Left ventricle myocardium inferior (tissue), 1 donor: ENCODE results near the gene ATP13A3. TPM values are rescaled to one million over a fixed set of nuclear protein-coding genes. Genes with fewer than 3 reads are reported as not detected.
A peak's percentile ranks its signal among the peaks of the same experiment; 100 is the strongest.
"Not testable (repeated sequence)": the region's sequence is repeated elsewhere in the genome, so short reads cannot be mapped to it uniquely, and the experiment has no call there.

Source experiments
- DNase-seq: peaks from one replicate; pipeline ENCODE4 v3.0.0-alpha.2; 2020
- H3K27ac ChIP-seq: fragments of 200-600 bp; replicated peaks from 2 replicates; pipeline ENCODE4 v1.8.0; 2021
- H3K27me3 ChIP-seq: fragments of 200-600 bp; 2 replicates; pipeline ENCODE4 v1.8.0; 2021; ENCODE audit warnings: low read depth
- H3K36me3 ChIP-seq: fragments of 200-600 bp; 2 replicates; pipeline ENCODE4 v1.8.0; 2021
- H3K4me1 ChIP-seq: fragments of 200-600 bp; 2 replicates; pipeline ENCODE4 v1.8.0; 2021
- H3K4me3 ChIP-seq: fragments of 200-600 bp; 2 replicates; pipeline ENCODE4 v1.8.0; 2021; ENCODE audit warnings: mild to moderate bottlenecking, moderate library complexity
- H3K9me3 ChIP-seq: fragments of 200-600 bp; replicated peaks from 2 replicates; pipeline ENCODE4 v1.8.0; 2021
- intact Hi-C: fragments of 100-400 bp; cut with micrococcal nuclease; formaldehyde crosslinking; loops from one replicate; pipeline ENCODE4 v1.11.0; 2022
- total RNA-seq: library from RNA; stranded (reverse); fragmentation: NEBNext Ultra II Directional; extraction: Animal tissue kit (Norgen Biotek cat#: 25700); gene quantifications from one replicate; pipeline ENCODE4 v1.2.1, GENCODE V29; 2021
- TF ChIP-seq, protein P1 (sequence below): fragments of 200-600 bp; IDR thresholded peaks from 2 replicates; pipeline ENCODE4 v1.8.0; 2021; ENCODE audit warnings: antibody characterized with exemption, mild to moderate bottlenecking, borderline replicate concordance
- donor health status: DM: no; HTN: yes; CAD: no; lungs with severe emphysema.

The ATP13A3 gene
- total RNA-seq, 1 donor from 2014 or later = 99.2 TPM

GRCh38 chr3:194497799-194498575 lies 11.2 kb upstream of the ATP13A3 start:
- Histone ChIP-seq H3K27ac (peak overlapping the region; percentile 22), H3K4me1 (peaks cover 32% of the 10 kb centered on the region), H3K27me3 (no peaks in the 10 kb centered on the region), H3K36me3 (no peaks in the 10 kb centered on the region), H3K9me3 (peaks cover 7% of the 10 kb centered on the region), H3K4me3 (no peak overlapping the region)
- intact Hi-C loops = no loop called here
- TF ChIP-seq, protein P1, sequence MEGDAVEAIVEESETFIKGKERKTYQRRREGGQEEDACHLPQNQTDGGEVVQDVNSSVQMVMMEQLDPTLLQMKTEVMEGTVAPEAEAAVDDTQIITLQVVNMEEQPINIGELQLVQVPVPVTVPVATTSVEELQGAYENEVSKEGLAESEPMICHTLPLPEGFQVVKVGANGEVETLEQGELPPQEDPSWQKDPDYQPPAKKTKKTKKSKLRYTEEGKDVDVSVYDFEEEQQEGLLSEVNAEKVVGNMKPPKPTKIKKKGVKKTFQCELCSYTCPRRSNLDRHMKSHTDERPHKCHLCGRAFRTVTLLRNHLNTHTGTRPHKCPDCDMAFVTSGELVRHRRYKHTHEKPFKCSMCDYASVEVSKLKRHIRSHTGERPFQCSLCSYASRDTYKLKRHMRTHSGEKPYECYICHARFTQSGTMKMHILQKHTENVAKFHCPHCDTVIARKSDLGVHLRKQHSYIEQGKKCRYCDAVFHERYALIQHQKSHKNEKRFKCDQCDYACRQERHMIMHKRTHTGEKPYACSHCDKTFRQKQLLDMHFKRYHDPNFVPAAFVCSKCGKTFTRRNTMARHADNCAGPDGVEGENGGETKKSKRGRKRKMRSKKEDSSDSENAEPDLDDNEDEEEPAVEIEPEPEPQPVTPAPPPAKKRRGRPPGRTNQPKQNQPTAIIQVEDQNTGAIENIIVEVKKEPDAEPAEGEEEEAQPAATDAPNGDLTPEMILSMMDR = no peak
- no peak for DNase-seq

GRCh38 chr3:194496217-194496919 lies 9.6 kb upstream of the ATP13A3 start:
- H3K27me3 ChIP-seq = no peaks in the 10 kb centered on the region
- TF ChIP-seq, protein P1 = no peak
- H3K27ac ChIP-seq = no peak overlapping the region
- H3K36me3 ChIP-seq = no peaks in the 10 kb centered on the region
- H3K4me3 ChIP-seq = no peak overlapping the region
- intact Hi-C loops = no loop called here
- H3K9me3 ChIP-seq = no peaks in the 10 kb centered on the region
- H3K4me1 ChIP-seq = peaks cover 32% of the 10 kb centered on the region
- no peak for DNase-seq

DNA sequence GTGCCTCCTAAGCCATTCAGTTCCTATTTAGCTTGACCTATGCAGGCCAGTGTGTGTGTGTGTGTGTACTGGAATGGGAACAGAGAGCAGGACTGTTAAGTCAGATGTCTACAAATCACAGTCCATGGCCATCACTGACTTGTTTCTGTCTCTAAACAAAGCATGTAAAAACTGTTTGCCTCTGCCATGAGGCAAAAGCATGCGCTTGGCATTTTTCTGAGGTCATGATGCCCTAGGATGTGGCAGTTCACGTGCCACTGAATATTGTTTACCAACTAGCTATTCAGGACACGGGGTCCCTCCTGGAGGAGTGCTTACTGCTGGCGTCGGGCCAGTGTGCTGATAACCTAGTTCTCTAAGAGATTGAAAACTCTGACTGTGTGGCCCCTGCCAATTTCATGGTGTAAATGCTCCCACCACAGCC lies 8.2 kb upstream of the ATP13A3 start:
- H3K27me3 ChIP-seq = no peaks in the 10 kb centered on the region
- peaks cover 32% of the 10 kb centered on the region for H3K4me1 ChIP-seq
- H3K36me3 ChIP-seq = no peaks in the 10 kb centered on the region
- TF ChIP-seq, protein P1 = no peak
- intact Hi-C loops = no loop called here
- no peak overlapping the region for H3K27ac ChIP-seq
- DNase-seq = no peak
- H3K4me3 ChIP-seq = no peak overlapping the region
- no peaks in the 10 kb centered on the region for H3K9me3 ChIP-seq

DNA sequence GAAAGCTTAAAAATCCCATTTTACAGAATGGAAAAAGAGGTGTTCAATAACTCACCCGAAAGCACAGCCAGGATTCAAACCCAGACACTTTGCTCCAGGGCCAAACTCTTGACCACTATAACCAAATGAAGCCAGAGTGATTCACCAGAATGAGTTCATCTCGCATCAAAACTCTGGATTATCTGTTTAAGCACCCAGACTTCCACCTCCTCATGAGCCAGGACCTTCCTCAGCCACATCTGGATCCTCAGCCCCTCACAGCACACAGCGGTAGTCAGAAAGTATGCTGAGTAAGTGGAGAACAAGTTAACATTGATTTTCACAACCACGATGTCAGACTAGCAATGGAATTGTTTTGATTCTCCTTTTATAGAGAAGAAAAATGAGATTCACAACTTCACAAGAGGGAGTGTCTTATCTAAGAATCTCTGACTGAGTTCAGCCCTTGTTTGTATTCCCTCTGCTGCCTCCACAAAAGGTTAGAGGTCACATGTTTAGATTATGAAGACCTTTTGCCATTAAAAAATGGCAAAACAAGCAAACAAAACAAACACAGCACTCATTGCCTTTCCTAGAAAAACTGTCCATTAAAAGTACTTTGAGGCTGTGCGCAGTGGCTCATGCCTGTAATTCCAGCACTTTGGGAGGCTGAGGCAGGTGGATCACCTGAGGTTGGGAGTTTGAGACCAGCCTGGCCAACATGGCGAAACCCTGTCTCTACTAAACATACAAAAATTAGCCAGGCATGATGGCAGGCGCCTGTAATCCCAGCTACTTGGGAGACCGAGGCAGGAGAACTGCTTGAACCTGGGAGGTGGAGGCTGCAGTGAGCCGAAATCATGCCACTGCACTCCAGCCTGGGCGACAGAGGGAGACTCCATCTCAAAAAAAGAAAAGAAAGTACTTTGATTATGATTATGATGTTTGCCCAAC lies 7.5 kb upstream of the ATP13A3 start:
- H3K4me3 ChIP-seq, DNase-seq, intact Hi-C loops, H3K27me3 ChIP-seq, H3K9me3 ChIP-seq, H3K36me3 ChIP-seq, H3K27ac ChIP-seq: not testable (repeated sequence)
- H3K4me1 ChIP-seq = peaks cover 32% of the 10 kb centered on the region

GRCh38 chr3:194492001-194492400 lies 5.2 kb upstream of the ATP13A3 start:
- Histone ChIP-seq H3K4me3 (no peak overlapping the region), H3K4me1 (peaks cover 29% of the 10 kb centered on the region), H3K36me3 (no peaks in the 10 kb centered on the region), H3K9me3 (no peaks in the 10 kb centered on the region), H3K27ac (no peak overlapping the region), H3K27me3 (no peaks in the 10 kb centered on the region)
- TF ChIP-seq, protein P1 = no peak
- no peak for DNase-seq
- intact Hi-C loops = no loop called here
